H1 (cell line): ENCODE data around the gene SMLR1. TPM values are rescaled to one million over a fixed set of nuclear protein-coding genes. Genes with fewer than 3 reads are reported as not detected.

Experiments used
- SP4 ChIP-seq: IDR thresholded peaks from 2 replicates; pipeline ENCODE4 v1.6.1; 2012; ENCODE audit warnings: low read length, inconsistent platforms
- polyA plus RNA-seq, 7 experiments: library from polyadenylated mRNA; depleted of rRNA in 3 of 7; stranded (reverse) in 5 of 7; unstranded in 2 of 7; fragments of >200 nt in 5 of 7; fragments of 200-250 nt in 2 of 7; gene quantifications; 1 replicate in 5 of 7; 2 replicates in 1 of 7; 4 replicates in 1 of 7; pipeline versions ENCODE4 v1.2.1 to v1.2.3, GENCODE V29; 2011 to 2013; ENCODE audit warnings: missing spikeins in 2 of 7, mixed read lengths in 2 of 7
- total RNA-seq: library from RNA; stranded (reverse); fragmentation: NEBNext Ultra II Directional; extraction: Animal tissue kit (Norgen Biotek cat#: 25700); gene quantifications from 2 replicates; pipeline ENCODE4 v1.2.1, GENCODE V29; 2021
- TF ChIP-seq, protein P1 (sequence below): IDR thresholded peaks from 2 replicates; pipeline ENCODE4 v1.6.1; 2011; ENCODE audit warnings: low read length, improper control_type of control experiment

Gene SMLR1
- total and polyA plus RNA-seq, 2 of the 8 experiments (the other 6 are each of a cell fraction or from before 2014, with no cell fraction given), result not detected

DNA sequence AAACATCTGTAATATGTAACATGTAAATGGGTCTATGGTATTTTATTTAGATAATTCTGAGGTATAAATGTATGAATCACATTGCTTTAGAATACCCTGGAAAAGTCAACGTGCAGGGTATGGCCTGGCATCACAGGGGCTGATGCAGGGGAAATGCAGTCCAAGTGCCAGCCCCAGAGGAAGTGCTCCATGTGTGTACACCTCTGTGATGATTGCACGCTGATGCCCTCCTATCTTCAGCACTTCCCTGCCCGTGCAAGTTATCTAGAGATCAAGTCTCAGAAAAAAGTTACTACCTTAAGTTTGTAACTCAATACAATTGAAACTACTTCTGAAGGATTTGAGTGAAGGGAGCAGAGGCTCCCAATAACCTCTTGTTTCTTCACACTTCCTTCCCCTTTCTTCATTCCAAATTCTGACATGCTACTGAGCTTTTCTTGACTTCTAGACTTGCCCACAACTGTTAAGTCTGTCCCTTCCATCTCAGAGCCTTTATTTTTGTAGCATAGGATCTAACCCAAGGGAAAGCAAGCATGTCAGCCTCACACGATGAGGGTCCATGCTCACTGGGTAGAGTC lies 2.2 kb downstream of the SMLR1 start (continued):
- TF ChIP-seq, protein P1, sequence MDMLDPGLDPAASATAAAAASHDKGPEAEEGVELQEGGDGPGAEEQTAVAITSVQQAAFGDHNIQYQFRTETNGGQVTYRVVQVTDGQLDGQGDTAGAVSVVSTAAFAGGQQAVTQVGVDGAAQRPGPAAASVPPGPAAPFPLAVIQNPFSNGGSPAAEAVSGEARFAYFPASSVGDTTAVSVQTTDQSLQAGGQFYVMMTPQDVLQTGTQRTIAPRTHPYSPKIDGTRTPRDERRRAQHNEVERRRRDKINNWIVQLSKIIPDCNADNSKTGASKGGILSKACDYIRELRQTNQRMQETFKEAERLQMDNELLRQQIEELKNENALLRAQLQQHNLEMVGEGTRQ, result no peak
- TF ChIP-seq SP4, result no peak
